RWPE2 (cell line): ENCODE measurements around the gene LZTFL1.

ENCODE experiments used
- ATAC-seq: fragments of 200-7000 bp; cut with Tn5 transposase; 3 replicates; pipeline ENCODE4 v1.9.1; 2021; ENCODE audit warnings: low read depth
- DNase-seq: peaks from one replicate; pipeline ENCODE4 v3.0.0-alpha.2; 2020; ENCODE audit warnings: low spot score
- H3K27ac ChIP-seq: fragments of 450-650 bp; 2 replicates; pipeline ENCODE4 v1.5.1; 2017; ENCODE audit warnings: mild to moderate bottlenecking; ENCODE audit not compliant: poor library complexity, severe bottlenecking
- H3K27me3 ChIP-seq: fragments of 250-450 bp; sonication (Bioruptor Pico); 2 replicates; pipeline ENCODE4 v1.5.1; 2021; ENCODE audit warnings: mild to moderate bottlenecking, moderate library complexity; ENCODE audit not compliant: insufficient read depth, poor library complexity, severe bottlenecking
- H3K36me3 ChIP-seq: fragments of 250-450 bp; sonication (Bioruptor Pico); 2 replicates; pipeline ENCODE4 v1.5.1; 2020; ENCODE audit warnings: low read depth, mild to moderate bottlenecking, moderate library complexity
- H3K4me1 ChIP-seq: fragments of 250-450 bp; sonication (Bioruptor Pico); 2 replicates; pipeline ENCODE4 v1.5.1; 2021; ENCODE audit warnings: mild to moderate bottlenecking, moderate library complexity; ENCODE audit not compliant: insufficient read depth, poor library complexity, severe bottlenecking
- H3K4me3 ChIP-seq: fragments of 250-450 bp; sonication (Bioruptor Pico); 2 replicates; pipeline ENCODE4 v1.5.1; 2021; ENCODE audit warnings: mild to moderate bottlenecking, moderate library complexity; ENCODE audit not compliant: severe bottlenecking
- H3K9me3 ChIP-seq: fragments of 250-450 bp; sonication (Bioruptor Pico); 2 replicates; pipeline ENCODE4 v1.5.1; 2021; ENCODE audit warnings: mild to moderate bottlenecking, moderate library complexity; ENCODE audit not compliant: severe bottlenecking
- TF ChIP-seq, protein P1 (sequence below): fragments of 450-650 bp; IDR thresholded peaks from one replicate; pipeline ENCODE4 v1.5.1; 2017; ENCODE audit warnings: mild to moderate bottlenecking, moderate library complexity; ENCODE audit not compliant: poor library complexity, severe bottlenecking

LZTFL1 gene

DNA sequence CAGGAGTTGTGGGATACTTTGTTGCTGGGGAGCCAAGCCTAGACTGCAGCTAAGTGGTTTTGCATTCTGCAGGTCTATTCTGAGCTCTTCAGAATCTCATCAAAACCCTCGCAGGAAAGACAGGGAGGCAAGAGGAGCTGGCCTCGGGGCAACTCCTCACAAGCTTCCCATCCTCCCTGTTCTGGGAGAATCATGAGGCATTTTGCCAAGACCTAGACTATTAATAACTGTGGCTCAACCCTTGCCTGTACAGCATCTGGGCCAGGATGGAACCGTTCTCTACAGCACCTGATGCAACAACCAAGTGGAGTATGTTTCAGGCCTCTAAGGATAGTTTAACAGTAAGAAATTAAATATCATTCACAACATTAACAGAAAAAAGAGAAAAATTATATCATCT is 25.4 kb downstream of the LZTFL1 start:
- Histone ChIP-seq H3K36me3 (no peaks in the 10 kb centered on the region), H3K4me1 (peaks cover 34% of the 10 kb centered on the region), H3K9me3 (peaks cover 5% of the 10 kb centered on the region), H3K27me3 (no peaks in the 10 kb centered on the region), H3K4me3 (no peak overlapping the region), H3K27ac (peak overlapping the region; percentile 75)
- peak; percentile 62 for ATAC-seq
- TF ChIP-seq, protein P1, sequence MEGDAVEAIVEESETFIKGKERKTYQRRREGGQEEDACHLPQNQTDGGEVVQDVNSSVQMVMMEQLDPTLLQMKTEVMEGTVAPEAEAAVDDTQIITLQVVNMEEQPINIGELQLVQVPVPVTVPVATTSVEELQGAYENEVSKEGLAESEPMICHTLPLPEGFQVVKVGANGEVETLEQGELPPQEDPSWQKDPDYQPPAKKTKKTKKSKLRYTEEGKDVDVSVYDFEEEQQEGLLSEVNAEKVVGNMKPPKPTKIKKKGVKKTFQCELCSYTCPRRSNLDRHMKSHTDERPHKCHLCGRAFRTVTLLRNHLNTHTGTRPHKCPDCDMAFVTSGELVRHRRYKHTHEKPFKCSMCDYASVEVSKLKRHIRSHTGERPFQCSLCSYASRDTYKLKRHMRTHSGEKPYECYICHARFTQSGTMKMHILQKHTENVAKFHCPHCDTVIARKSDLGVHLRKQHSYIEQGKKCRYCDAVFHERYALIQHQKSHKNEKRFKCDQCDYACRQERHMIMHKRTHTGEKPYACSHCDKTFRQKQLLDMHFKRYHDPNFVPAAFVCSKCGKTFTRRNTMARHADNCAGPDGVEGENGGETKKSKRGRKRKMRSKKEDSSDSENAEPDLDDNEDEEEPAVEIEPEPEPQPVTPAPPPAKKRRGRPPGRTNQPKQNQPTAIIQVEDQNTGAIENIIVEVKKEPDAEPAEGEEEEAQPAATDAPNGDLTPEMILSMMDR, result no peak
- DNase-seq, result no peak

DNA sequence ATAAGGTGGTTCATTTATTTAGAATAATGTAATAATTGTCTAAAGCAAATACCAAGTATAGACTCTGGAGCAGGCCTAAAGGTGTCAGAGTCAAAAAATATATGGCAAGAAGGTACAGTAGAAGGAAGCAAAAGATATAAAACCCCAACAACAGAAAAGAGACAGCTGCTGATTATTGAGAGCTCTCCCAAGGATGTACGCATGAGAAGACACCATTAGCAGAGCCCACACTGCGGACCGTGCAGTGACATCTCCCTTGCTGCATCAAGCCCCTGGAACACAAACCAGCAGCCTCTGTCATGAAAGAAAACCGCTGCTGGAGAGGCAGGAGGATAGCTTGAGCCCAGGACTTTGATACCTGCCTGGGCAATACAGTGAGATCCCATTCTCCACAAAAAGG is 27.6 kb downstream of the LZTFL1 start:
- no peaks in the 10 kb centered on the region for H3K27me3 ChIP-seq
- TF ChIP-seq, protein P1, result no peak
- H3K4me3 ChIP-seq, result no peak overlapping the region
- H3K27ac ChIP-seq, result no peak overlapping the region
- peaks cover 5% of the 10 kb centered on the region for H3K9me3 ChIP-seq
- H3K36me3 ChIP-seq, result no peaks in the 10 kb centered on the region
- ATAC-seq (no peak), DNase-seq (no peak)
- peaks cover 33% of the 10 kb centered on the region for H3K4me1 ChIP-seq

DNA sequence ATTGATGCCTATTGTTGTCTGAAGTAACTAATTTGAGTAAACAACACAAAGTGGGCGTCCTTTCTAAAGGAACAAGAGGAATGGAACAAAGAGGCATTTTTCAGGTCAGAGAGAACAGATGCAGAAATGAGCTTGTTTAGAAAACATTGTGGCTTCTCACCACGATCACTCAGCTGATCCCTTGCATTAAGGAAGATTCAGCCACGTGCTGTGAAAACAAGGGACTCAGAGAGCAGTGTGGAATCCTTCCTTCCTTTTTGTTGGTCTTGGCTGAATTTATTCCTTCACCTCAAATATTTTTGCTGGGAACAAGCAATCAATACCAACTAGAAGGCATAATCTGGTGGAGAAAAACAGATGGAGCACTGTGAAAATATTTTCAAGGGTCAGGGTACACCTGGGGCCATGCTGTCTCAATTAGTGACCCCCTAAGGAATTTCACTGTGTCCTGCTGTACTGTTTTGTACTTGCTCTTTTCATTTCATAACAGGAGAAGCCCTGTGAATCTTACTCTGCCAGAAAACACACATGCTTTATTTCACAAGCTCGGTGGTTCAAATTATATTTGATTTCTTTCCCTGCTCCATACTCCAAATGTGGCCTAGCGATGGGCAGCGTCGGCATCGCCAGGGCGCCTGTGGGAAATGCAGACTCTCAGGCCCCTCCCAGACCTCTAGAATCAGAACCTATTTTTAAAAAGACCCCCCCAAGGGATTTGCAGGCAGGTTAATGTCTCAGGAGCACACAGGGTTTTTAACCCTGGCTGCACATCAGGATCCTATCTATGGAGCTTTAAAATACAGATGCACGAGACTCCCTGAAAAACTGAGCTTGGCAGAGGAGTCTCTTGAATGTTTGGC is 34.0 kb downstream of the LZTFL1 start:
- H3K27me3 ChIP-seq, result no peaks in the 10 kb centered on the region
- TF ChIP-seq, protein P1, result no peak
- H3K27ac ChIP-seq, result no peak overlapping the region
- ATAC-seq, result no peak
- no peak for DNase-seq
- no peaks in the 10 kb centered on the region for H3K9me3 ChIP-seq
- H3K4me3 ChIP-seq, result no peak overlapping the region
- no peaks in the 10 kb centered on the region for H3K36me3 ChIP-seq
- H3K4me1 ChIP-seq, result no peaks in the 10 kb centered on the region

DNA sequence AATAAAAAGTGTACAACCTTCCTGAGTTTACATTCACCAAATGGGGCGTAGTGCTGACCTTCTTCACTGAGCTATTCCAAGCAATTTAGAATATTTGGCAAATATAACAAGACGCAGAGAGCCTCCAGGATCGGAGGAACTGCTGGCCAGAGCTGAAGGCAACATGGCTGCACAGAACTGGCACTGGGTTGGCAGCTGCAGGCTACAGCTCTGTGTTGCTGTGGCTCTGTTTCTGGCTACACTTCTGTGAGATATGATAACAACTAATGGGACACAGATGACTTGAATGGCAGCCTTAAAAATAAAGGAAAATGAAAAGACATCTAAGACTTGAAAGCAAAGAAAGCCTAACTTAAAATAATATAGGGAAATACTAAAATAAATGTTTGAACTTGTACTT is 34.8 kb downstream of the LZTFL1 start:
- TF ChIP-seq, protein P1, result no peak
- Histone ChIP-seq H3K4me3 (no peak overlapping the region), H3K27ac (no peak overlapping the region), H3K27me3 (no peaks in the 10 kb centered on the region), H3K36me3 (no peaks in the 10 kb centered on the region), H3K9me3 (no peaks in the 10 kb centered on the region), H3K4me1 (no peaks in the 10 kb centered on the region)
- DNase-seq (no peak), ATAC-seq (no peak)

DNA sequence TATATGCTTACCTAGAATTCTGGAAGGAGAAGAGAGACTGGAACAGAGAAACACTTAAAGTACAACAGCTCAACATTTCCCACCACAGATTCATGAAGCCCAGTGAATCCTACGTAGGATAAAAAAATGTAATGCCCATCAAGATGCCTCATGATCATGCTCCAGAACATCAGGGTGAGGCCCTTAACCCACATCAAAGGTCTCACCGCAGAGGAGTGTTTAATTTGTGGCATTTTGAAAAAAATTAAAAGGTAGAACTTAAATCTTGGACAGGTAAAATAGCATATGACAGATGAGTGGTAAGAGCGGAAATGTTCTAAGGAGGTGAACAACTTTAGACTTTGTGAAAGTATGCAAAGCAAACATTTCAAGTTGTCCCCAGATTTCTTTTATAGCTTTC is 35.8 kb downstream of the LZTFL1 start:
- no peak for ATAC-seq

More for the DNA sequence above, 35.8 kb downstream of the LZTFL1 start:
- Histone ChIP-seq H3K27ac (no peak overlapping the region), H3K4me1 (no peaks in the 10 kb centered on the region), H3K36me3 (no peaks in the 10 kb centered on the region), H3K9me3 (no peaks in the 10 kb centered on the region), H3K27me3 (no peaks in the 10 kb centered on the region), H3K4me3 (no peak overlapping the region)
- TF ChIP-seq, protein P1, result no peak
- DNase-seq, result no peak
